Nephron progenitor cell (in vitro differentiated cells): ENCODE measurements around the gene IGF1R.

Experiments used
- DNase-seq: peaks from one replicate; pipeline ENCODE4 v3.0.0; 2021
- H3K27ac Mint-ChIP-seq: 2 replicates; pipeline ENCODE4 v1.8.0; 2021; ENCODE audit warnings: mild to moderate bottlenecking, moderate library complexity, mixed read lengths
- H3K27me3 Mint-ChIP-seq: 2 replicates; pipeline ENCODE4 v1.8.0; 2021; ENCODE audit warnings: mild to moderate bottlenecking, low read depth, mixed read lengths; ENCODE audit not compliant: poor library complexity
- H3K36me3 Mint-ChIP-seq: 2 replicates; pipeline ENCODE4 v1.8.0; 2021; ENCODE audit warnings: low read depth, mixed read lengths
- H3K4me1 Mint-ChIP-seq: 2 replicates; pipeline ENCODE4 v1.8.0; 2021; ENCODE audit warnings: mixed read lengths
- H3K4me3 Mint-ChIP-seq: 2 replicates; pipeline ENCODE4 v1.8.0; 2021; ENCODE audit warnings: mild to moderate bottlenecking, moderate library complexity, mixed read lengths
- H3K9me3 Mint-ChIP-seq: 2 replicates; pipeline ENCODE4 v1.8.0; 2021; ENCODE audit warnings: mild to moderate bottlenecking, moderate library complexity, mixed read lengths
- CTCF ChIP-seq: fragments of 200-600 bp; sonication (generic); IDR thresholded peaks from 2 replicates; pipeline ENCODE4 v1.5.0; 2021; ENCODE audit warnings: antibody characterized with exemption

Gene IGF1R

DNA sequence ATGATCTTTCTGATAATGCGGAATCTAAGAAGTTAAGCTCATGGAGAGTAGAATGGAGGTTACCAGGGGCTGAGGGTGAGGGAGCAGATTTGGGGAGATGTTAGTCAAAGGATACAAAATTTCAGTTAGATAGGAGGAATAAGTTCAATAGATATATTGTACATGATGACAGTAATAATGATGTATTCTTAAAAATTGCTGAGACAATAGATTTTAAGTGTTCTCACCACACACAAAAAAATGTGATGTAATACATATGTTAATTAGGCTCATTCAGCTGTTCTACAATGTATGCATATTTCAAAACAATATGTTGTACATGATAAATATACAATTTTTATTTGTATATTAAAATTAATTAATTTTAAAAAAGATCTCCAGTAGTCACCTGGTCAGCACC, 277.9 kb downstream of the IGF1R start:
- TF ChIP-seq CTCF, result no peak
- H3K27me3 Mint-ChIP-seq, result no peaks in the 10 kb centered on the region
- H3K36me3 Mint-ChIP-seq, result peaks cover 77% of the 10 kb centered on the region
- peaks cover 41% of the 10 kb centered on the region for H3K4me1 Mint-ChIP-seq
- no peaks in the 10 kb centered on the region for H3K9me3 Mint-ChIP-seq
- H3K27ac Mint-ChIP-seq, result no peak overlapping the region
- DNase-seq, result no peak
- H3K4me3 Mint-ChIP-seq, result no peak overlapping the region

DNA sequence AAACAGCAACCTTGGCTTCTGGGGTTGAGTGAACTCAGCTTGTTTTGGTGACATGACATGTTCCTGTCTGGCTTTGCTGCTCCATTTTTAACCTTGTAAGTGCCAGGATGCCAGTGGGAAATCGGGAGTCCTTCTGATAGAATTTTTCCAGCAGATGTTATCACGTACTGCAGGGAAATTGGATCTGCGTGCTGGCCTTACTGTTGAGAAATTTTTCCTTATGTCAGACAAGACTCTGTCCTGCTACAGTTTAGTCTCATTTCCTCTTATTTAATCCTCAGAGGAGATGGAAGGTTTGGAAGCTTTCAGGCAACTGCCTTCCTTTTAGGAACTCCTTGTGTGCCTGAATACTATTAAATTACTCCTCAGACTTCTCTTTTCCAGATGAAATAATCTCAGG, 278.7 kb downstream of the IGF1R start:
- peak overlapping the region; percentile 87 for H3K27ac Mint-ChIP-seq
- H3K9me3 Mint-ChIP-seq, result no peaks in the 10 kb centered on the region
- H3K4me1 Mint-ChIP-seq, result peaks cover 39% of the 10 kb centered on the region
- no peak overlapping the region for H3K4me3 Mint-ChIP-seq
- TF ChIP-seq CTCF, result no peak
- no peaks in the 10 kb centered on the region for H3K27me3 Mint-ChIP-seq
- H3K36me3 Mint-ChIP-seq, result peaks cover 74% of the 10 kb centered on the region
- no peak for DNase-seq

DNA sequence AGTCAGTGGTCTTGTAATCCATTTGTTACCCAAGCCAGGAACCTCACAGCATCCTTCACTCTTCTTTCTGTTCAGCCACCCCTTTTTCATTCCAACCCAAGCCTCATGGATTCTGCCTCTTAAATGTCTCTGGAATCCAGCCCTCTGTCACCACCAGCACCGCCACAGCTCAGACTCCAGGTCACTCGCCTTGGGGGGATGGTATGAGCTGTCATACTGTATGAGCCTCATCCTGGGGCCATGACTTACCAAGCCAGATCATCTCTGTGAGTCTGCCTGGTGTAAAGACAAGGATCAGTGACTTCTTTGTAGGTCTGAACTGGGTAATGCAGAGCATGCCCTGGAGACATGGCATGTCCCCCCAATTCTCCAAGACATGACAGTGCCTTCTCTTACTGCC, 279.7 kb downstream of the IGF1R start:
- Mint-ChIP-seq H3K27ac (peak overlapping the region; percentile 94), H3K4me3 (no peak overlapping the region), H3K27me3 (no peaks in the 10 kb centered on the region), H3K4me1 (peaks cover 41% of the 10 kb centered on the region), H3K9me3 (no peaks in the 10 kb centered on the region), H3K36me3 (peaks cover 71% of the 10 kb centered on the region)
- no peak for DNase-seq
- TF ChIP-seq CTCF, result no peak

- H3K4me1 Mint-ChIP-seq, result peaks cover 67% of the 10 kb centered on the region
- H3K9me3 Mint-ChIP-seq, result no peaks in the 10 kb centered on the region
- no peak overlapping the region for H3K4me3 Mint-ChIP-seq
- H3K27me3 Mint-ChIP-seq, result no peaks in the 10 kb centered on the region
- DNase-seq, result no peak
- no peak for TF ChIP-seq CTCF
- H3K36me3 Mint-ChIP-seq, result peaks cover 73% of the 10 kb centered on the region
- no peak overlapping the region for H3K27ac Mint-ChIP-seq
Measured at GRCh38 chr15:98930576-98930975, 282.2 kb downstream of the IGF1R start.

DNA sequence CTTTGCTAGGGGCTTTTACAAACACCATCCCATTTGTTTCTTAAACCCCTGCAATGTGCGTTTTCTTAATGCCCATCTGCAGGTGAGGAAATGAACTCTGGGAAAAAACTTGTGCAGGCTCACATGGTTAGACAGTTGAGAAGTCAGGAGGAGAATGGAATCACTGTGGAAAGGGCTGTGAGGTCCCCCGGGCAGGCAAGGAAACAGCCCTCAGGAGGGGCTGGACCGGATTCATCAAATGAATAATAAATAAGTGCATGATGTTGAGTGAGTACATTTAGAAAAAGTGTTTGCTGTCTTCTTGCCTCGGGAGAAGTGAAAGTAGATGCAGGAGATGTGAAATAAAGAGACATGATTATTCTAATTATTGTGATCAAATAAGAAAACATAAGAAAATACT, 282.7 kb downstream of the IGF1R start:
- no peak for TF ChIP-seq CTCF
- Mint-ChIP-seq H3K27ac (peak overlapping the region; percentile 60), H3K36me3 (peaks cover 73% of the 10 kb centered on the region), H3K27me3 (no peaks in the 10 kb centered on the region), H3K9me3 (no peaks in the 10 kb centered on the region), H3K4me1 (peaks cover 68% of the 10 kb centered on the region), H3K4me3 (no peak overlapping the region)
- DNase-seq, result no peak

DNA sequence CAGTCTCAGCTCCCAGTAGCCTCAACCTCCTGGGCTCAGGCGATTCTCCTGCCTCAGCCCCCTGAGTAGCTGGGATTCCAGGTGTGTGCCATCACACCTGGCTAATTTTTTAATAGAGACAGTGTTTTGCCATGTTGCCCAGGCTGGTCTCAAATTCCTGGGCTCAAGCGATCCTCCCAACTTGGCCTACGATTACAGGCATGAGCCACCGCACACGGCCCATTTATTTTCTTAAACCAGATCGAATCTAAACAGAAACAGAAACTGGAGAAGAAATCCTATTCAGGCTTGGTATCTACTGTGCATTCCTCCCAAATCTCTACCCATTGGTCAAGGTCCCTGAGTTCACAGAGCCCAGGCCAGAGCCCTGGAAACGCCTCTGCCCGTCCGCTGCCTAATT, 285.1 kb downstream of the IGF1R start:
- Mint-ChIP-seq H3K27me3 (no peaks in the 10 kb centered on the region), H3K4me1 (peaks cover 52% of the 10 kb centered on the region), H3K9me3 (no peaks in the 10 kb centered on the region), H3K36me3 (peaks cover 86% of the 10 kb centered on the region), H3K4me3 (no peak overlapping the region), H3K27ac (peak overlapping the region; percentile 51)
- TF ChIP-seq CTCF, result no peak
- DNase-seq, result no peak
